Spleen (tissue), 11 donors: Measurements from ENCODE around the gene TGFA. TPM values are rescaled to one million over a fixed set of nuclear protein-coding genes. Genes with fewer than 3 reads are reported as not detected.
A peak's percentile ranks its signal among the peaks of the same experiment; 100 is the strongest.

Experiments used
- DNase-seq: peaks from one replicate; pipeline ENCODE4 v3.0.0-alpha.2; 2020
- H3K27ac ChIP-seq, 8 donors: fragments of 200-600 bp; sonication (generic) in 7 of 8; 1 replicate in 4 of 8; 2 replicates in 4 of 8; pipeline versions ENCODE4 v1.5.0 to v1.8.0; 2016 to 2021; ENCODE audit warnings: inconsistent platforms in 4 of 8, mild to moderate bottlenecking in 4 of 8, moderate library complexity in 1 of 8
- H3K27me3 ChIP-seq, 7 donors: fragments of 200-600 bp; sonication (generic) in 6 of 7; replicated peaks in 1 of 7; 1 replicate in 4 of 7; 2 replicates in 3 of 7; pipeline versions ENCODE4 v1.5.0 to v1.8.0; 2016 to 2021; ENCODE audit warnings: inconsistent platforms in 3 of 7, mild to moderate bottlenecking in 1 of 7
- H3K36me3 ChIP-seq, 6 donors: fragments of 200-600 bp; sonication (generic) in 5 of 6; 1 replicate in 4 of 6; 2 replicates in 2 of 6; pipeline versions ENCODE4 v1.5.0 to v1.8.0; 2016 to 2021; ENCODE audit warnings: inconsistent platforms in 2 of 6
- H3K4me1 ChIP-seq, 6 donors: fragments of 200-600 bp; sonication (generic) in 5 of 6; 1 replicate in 3 of 6; 2 replicates in 3 of 6; pipeline versions ENCODE4 v1.5.0 to v1.8.0; 2016 to 2021; ENCODE audit warnings: inconsistent platforms in 3 of 6
- H3K4me3 ChIP-seq, 8 donors: fragments of 200-600 bp; sonication (generic) in 7 of 8; 1 replicate in 4 of 8; 2 replicates in 4 of 8; pipeline versions ENCODE4 v1.5.0 to v1.8.0; 2016 to 2021; ENCODE audit warnings: inconsistent platforms in 4 of 8, mild to moderate bottlenecking in 4 of 8, moderate library complexity in 2 of 8
- H3K9me3 ChIP-seq, 8 donors: fragments of 200-600 bp; sonication (generic) in 7 of 8; 1 replicate in 4 of 8; 2 replicates in 4 of 8; pipeline versions ENCODE4 v1.5.0 to v1.8.0; 2016 to 2021; ENCODE audit warnings: inconsistent platforms in 4 of 8
- POLR2A ChIP-seq, 3 donors: fragments of 450-650 bp; IDR thresholded peaks; one replicate each; pipeline ENCODE4 v1.5.1; 2017; ENCODE audit warnings: antibody characterized with exemption in 3 of 3, mild to moderate bottlenecking in 1 of 3
- POLR2AphosphoS5 ChIP-seq, 3 donors: sonication (generic); formaldehyde crosslinking; IDR thresholded peaks; one replicate each; pipeline ENCODE4 v1.5.1; 2017; ENCODE audit warnings: antibody characterized with exemption in 3 of 3
- WGBS, 5 donors: extraction: QIAGEN DNeasy Blood & Tissue Kit in 3 of 5; methylation state at CpG; one replicate each; pipeline versions ENCODE4 v1.1.5 to v1.1.7; 2013 to 2018; 5-methylcytosine and 5-hydroxymethylcytosine counted together
- intact Hi-C: fragments of 100-400 bp; cut with DNase I; formaldehyde crosslinking; loops from one replicate; pipeline ENCODE4 v1.15.0; 2023; ENCODE audit warnings: low total_unique reads
- polyA plus RNA-seq, 3 donors: library from polyadenylated mRNA; stranded (reverse); fragments of 200-250 nt; gene quantifications; one replicate each; pipeline ENCODE4 v1.2.1, GENCODE V29; 2013
- total RNA-seq, 7 donors: library from RNA; depleted of rRNA in 3 of 7; stranded (reverse); fragments of >200 nt in 3 of 7; fragmentation: NEBNext Ultra II Directional in 4 of 7; extraction: Animal tissue kit (Norgen Biotek cat#: 25700) in 4 of 7; gene quantifications; one replicate each; pipeline versions ENCODE4 v1.1.0 to v1.2.1, GENCODE V29; 2016 to 2021
- TF ChIP-seq, protein P1 (sequence below), 11 experiments: fragments of 200-600 bp in 7 of 11; fragments of 450-650 bp in 4 of 11; sonication (generic) in 4 of 11; IDR thresholded peaks in 8 of 11; conservative IDR thresholded peaks in 3 of 11; 1 replicate in 7 of 11; 2 replicates in 4 of 11; pipeline versions ENCODE4 v1.4.0 to v1.8.0; 2016 to 2021; ENCODE audit warnings: antibody characterized with exemption in 11 of 11, inconsistent platforms in 4 of 11, mild to moderate bottlenecking in 1 of 11
- donor health status: healthy with polysubstance abuse.
- donor health status: DM: no; HTN: no; CAD: no; lungs with moderate emphysema.
- donor health status: DM: no; HTN: no; CAD: no.
- donor health status: Bipolar disorder and iron deficiency.
- donor health status: healthy.
- donor health status: DM: no; HTN: no; CAD: no.
- donor health status: DM: yes; HTN: yes; CAD: no.

Gene TGFA
- total and polyA plus RNA-seq, 10 donors = 1.3 to 27.5 (median 13.2) TPM

DNA sequence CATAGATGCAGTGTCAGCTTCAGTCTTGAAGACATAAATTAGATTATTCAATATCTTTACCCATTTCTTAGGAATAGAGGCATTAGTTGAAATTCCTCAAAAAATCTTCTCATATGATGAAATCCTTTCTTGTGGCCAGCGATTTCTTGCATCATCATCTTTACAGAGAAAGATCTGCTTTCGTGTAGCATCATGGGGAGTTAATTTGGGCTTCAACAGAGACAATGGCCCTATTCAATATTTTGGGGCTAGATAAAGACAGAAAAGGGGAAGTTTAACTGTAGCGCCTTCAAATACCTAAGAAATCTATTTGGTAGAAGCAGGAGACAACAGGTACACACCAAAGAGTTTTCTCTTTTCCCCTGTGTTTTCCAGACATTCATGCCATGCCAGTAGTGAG lies 73.8 kb downstream of the TGFA start:
- Histone ChIP-seq H3K27ac (peak overlapping the region in 2 of 8 donors; percentile 11 to 22), H3K36me3 (no peaks in the 10 kb centered on the region), H3K27me3 (peaks cover 0 to 19% (median 0%) of the 10 kb centered on the region in 7 donors), H3K4me3 (no peak overlapping the region), H3K4me1 (peaks cover 0 to 22% (median 10%) of the 10 kb centered on the region in 6 donors), H3K9me3 (peaks cover 0 to 11% (median 6%) of the 10 kb centered on the region in 8 donors)
- no peak for TF ChIP-seq POLR2A (IDR thresholded peaks at IDR 0.05)
- no peak for TF ChIP-seq POLR2AphosphoS5 (IDR thresholded peaks at IDR 0.05)
- TF ChIP-seq, protein P1, sequence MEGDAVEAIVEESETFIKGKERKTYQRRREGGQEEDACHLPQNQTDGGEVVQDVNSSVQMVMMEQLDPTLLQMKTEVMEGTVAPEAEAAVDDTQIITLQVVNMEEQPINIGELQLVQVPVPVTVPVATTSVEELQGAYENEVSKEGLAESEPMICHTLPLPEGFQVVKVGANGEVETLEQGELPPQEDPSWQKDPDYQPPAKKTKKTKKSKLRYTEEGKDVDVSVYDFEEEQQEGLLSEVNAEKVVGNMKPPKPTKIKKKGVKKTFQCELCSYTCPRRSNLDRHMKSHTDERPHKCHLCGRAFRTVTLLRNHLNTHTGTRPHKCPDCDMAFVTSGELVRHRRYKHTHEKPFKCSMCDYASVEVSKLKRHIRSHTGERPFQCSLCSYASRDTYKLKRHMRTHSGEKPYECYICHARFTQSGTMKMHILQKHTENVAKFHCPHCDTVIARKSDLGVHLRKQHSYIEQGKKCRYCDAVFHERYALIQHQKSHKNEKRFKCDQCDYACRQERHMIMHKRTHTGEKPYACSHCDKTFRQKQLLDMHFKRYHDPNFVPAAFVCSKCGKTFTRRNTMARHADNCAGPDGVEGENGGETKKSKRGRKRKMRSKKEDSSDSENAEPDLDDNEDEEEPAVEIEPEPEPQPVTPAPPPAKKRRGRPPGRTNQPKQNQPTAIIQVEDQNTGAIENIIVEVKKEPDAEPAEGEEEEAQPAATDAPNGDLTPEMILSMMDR (IDR thresholded peaks at IDR 0.05 in 8 of 11, conservative IDR thresholded peaks at IDR 0.05 in 3 of 11) = no peak
- intact Hi-C loops = no loop called here
- DNase-seq = no peak
- 42 to 79% (median 57%) methylated on average over 3 of the region's 3 CpGs for WGBS, 5 donors

DNA sequence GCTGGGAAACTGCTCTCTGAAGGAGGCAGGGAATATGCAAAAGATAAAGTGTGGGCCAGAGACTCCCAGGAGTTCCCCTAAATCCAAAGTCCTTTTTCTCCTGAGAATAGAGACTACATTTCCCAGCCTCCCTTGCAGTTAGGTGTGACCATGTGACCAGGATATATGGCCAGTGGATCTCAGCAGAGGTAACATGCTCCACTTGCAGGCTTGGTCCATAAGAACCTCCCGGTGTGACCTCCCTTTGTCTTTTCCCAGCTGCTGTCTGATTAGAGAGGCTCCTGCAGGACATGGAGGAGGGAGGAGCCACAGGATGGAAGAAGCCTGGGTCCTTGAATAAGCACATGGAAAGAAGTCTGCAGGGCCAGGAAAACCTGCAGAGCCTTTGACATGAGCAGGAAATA lies 76.2 kb downstream of the TGFA start:
- Histone ChIP-seq H3K4me3 (no peak overlapping the region), H3K4me1 (peaks cover 0 to 46% (median 33%) of the 10 kb centered on the region in 6 donors), H3K27ac (no peak overlapping the region), H3K9me3 (peaks cover 0 to 11% (median 6%) of the 10 kb centered on the region in 8 donors), H3K27me3 (peaks cover 0 to 19% (median 0%) of the 10 kb centered on the region in 7 donors), H3K36me3 (no peaks in the 10 kb centered on the region)
- TF ChIP-seq POLR2AphosphoS5 (IDR thresholded peaks at IDR 0.05) (no peak), POLR2A (IDR thresholded peaks at IDR 0.05) (no peak)
- TF ChIP-seq, protein P1 (IDR thresholded peaks at IDR 0.05 in 8 of 11, conservative IDR thresholded peaks at IDR 0.05 in 3 of 11) = no peak
- 18 to 76% (median 60%) methylated on average over 1 of the region's 1 CpG for WGBS, 5 donors
- intact Hi-C loops = no loop called here
- no peak for DNase-seq

DNA sequence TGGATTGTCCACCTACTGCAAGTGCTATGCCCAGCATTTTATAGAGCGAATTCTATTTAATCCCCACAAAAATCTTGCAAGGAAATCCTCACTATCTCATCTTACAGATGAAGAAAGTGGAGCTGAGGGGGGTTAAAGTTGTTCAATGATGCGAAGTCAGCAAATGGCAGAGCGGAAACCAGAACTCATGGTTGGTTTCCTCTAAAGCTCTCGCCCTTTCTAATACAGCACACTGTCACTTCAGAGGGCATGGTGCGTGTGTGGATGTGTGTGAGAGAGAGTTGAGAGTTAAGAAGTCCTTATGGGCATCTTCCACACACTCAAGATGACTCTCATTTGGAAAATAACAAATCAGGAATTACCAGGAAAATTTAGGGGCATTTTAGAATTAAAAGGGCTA lies 78.4 kb downstream of the TGFA start:
- peaks cover 0 to 30% (median 0%) of the 10 kb centered on the region in 7 donors for H3K27me3 ChIP-seq
- no peaks in the 10 kb centered on the region for H3K36me3 ChIP-seq
- no peak for DNase-seq
- TF ChIP-seq POLR2AphosphoS5 (IDR thresholded peaks at IDR 0.05) (peak in 1 of 3 donors; percentile 65), POLR2A (IDR thresholded peaks at IDR 0.05) (no peak)
- peaks cover 0 to 66% (median 38%) of the 10 kb centered on the region in 6 donors for H3K4me1 ChIP-seq
- no peak overlapping the region for H3K4me3 ChIP-seq
- intact Hi-C loops = no loop called here
- peak overlapping the region in 5 of 8 donors; percentile 33 to 71 (median 50) for H3K27ac ChIP-seq
- WGBS, 5 donors = 37 to 51% (median 44%) methylated on average over 5 of the region's 5 CpGs
- no peaks in the 10 kb centered on the region for H3K9me3 ChIP-seq

GRCh38 chr2:70474256-70474848 lies 79.3 kb downstream of the TGFA start:
- WGBS, 5 donors = 18 to 54% (median 36%) methylated on average over 1 of the region's 1 CpG
- TF ChIP-seq POLR2AphosphoS5 (IDR thresholded peaks at IDR 0.05) (no peak), POLR2A (IDR thresholded peaks at IDR 0.05) (no peak)
- TF ChIP-seq, protein P1 (IDR thresholded peaks at IDR 0.05 in 8 of 11, conservative IDR thresholded peaks at IDR 0.05 in 3 of 11) = no peak
- Histone ChIP-seq H3K4me1 (peaks cover 0 to 70% (median 35%) of the 10 kb centered on the region in 6 donors), H3K4me3 (no peak overlapping the region), H3K27me3 (peaks cover 0 to 30% (median 0%) of the 10 kb centered on the region in 7 donors), H3K36me3 (no peaks in the 10 kb centered on the region), H3K27ac (peak overlapping the region in 4 of 8 donors; percentile 62 to 71 (median 70)), H3K9me3 (no peaks in the 10 kb centered on the region)
- no peak for DNase-seq
- intact Hi-C loops = no loop called here
